GM21717 (cell line): Measurements from ENCODE around the gene ARHGAP22.

Experiments
- ATAC-seq: cut with Tn5 transposase; IDR thresholded peaks from one replicate; pipeline ENCODE4 v1.9.1; 2021; ENCODE audit warnings: mild to moderate bottlenecking, moderate library complexity; ENCODE audit not compliant: unreplicated experiment

ARHGAP22 gene

DNA sequence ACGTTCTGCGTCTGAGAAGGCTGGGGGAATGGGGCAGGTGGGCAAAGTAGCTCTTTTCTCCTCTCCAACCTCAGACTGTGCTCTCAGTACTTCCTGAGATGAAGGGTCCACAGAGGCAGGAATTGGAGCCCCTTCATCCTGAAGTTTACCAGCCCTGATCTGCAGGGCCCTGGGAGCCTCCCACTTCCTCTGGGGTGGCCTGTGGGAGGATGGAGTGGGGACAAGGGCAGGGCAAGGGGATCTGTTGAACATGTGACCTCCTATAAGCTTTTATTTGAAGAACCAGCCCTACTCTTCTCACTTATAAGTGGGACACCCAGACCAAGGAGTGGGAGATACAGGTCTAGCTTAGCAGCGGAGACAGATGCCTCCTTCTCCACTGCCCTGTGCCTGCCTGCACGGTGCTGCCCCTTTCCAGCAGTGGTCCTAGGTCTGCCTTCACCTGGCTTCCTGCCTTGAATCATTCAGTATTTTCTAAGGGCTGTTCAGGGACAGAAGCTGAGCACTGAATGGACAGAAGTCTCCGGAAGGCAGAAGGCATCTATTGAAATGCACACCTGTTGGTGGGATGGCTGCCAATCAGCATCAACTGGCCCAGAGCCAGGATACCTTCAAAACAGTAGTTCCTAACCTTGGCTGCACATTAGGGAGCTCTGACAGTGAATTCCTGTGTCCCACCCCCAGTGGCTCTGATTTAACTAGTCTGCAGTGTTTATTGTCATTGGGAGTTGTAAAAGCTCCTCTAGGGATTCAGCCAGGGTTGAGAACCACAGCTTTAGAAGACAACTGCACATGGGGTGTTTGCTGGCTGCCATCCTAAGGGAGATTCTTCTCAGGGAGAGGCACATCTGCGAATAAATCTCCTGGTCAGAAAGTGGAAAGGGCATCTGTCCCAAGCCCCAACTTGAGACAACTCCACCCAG, 2.7 kb upstream of the ARHGAP22 start:
- no peak for ATAC-seq

DNA sequence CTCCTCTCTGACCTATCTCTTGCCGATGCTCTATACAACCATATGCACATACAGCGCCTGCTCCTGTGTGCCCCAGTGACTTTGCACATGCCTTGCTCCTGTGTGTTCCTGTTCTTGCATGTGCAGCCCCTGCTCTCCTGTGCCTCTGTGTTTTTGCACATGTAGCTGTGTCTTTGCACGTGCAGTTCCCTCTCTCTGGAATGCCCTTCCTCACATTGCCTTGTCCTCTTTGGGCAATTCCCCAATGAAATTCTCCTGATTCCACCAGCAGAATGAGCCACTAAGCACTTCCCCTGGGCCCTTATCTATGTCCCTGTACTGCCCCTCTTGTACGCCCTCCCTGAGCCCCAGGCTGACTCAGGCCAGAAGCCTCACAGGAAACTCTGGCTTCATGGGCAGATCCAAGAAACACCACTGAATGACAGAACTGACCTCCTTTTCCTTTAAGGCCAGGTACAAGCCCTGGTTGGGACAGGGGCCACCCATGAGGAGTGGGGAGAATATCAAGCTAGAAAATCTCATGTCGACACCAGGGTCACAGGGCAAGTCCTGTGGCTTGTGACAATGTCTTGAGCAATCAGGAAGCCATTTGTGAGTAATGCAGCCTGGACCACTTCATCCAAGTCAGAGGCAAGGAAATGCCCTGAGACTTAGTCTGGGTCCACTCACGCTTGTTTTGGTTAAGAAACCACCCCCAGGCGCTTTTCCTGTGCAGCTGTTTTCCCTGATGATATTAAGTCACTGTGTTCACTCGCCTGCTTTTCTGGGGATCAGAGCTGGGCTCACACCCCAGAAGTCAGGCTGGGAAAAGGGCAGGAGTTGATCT, 1.9 kb upstream of the ARHGAP22 start:
- ATAC-seq = no peak

DNA sequence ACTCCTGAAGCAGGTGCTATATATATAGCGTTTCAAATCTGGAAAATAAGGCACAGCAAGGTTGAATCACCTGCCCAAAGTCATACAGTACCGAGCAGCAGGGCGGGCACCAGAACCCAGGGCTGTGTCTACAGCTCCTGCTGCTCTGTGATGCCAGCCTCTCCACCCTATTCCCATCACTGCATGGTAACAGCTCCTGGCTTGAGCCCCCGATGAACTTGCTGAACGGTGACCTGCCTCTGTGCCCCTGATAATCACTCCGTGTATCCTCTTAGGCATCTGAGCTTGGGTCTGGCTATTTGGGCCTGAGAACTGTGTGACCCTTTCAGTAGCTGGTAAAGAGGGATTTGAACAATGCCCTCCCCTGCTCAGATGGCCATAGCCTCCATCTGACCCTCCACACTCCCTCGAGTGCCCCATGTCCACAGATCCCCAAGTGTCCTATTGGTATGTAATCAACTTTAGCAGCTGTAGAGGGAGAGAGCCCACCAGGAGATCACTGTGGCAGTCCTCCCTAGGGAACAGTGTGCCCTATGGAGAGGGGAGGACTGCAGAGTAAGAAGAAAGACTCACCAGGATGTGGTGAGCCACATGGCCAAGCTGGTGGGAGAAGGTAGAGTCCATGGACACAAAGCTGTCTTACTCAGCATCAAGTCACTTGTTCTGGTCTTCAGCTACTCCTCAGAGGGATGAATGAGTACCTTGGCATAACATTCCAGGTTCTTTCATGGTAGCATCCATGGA, 1.1 kb upstream of the ARHGAP22 start:
- no peak for ATAC-seq

DNA sequence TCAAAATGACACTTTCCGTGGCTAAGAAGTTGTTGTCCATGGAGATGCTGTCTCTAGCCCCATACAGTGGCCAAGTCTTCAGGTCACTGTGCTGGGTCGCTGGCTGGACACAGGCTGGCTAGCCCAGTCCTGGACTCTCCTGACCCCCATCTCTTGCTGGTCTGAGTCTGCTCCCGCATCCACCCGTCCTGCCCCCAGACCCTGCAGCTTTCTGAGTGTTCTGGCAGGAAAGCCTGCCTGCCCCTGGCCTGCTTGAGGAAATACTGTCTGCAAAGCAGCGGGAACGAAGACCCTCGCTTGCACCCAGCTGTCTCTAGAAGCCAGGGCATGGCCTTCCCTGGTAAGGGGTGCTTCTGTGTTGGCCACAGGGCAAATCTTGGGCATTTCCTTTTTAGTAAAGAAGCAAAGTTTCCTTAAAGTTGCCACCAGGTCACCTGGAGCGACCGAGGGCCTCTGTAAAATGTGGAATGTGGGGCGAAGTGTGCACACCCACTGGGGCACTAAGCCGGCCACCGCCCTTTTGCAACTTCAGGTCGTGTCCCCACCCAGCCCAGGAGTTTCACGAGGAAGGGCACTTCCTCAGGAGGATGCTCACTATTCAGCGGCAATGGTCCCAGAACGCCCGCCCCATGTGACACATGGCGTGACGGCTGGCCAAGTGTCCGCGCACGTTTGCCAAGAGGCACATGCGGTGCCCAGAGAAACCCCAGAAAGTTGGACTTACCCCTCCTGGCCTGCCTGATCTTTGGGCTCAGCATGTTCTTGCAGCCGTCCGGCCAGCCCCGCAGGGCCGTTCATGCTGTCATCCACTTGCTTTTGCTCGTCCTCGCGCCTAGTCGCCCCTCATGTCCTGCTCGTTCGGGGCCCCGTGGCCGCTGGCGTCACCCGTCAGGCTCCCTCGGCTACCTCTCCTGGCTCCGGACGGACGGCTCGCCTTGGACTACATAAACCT, 558 bp downstream of the ARHGAP22 start:
- no peak for ATAC-seq

DNA sequence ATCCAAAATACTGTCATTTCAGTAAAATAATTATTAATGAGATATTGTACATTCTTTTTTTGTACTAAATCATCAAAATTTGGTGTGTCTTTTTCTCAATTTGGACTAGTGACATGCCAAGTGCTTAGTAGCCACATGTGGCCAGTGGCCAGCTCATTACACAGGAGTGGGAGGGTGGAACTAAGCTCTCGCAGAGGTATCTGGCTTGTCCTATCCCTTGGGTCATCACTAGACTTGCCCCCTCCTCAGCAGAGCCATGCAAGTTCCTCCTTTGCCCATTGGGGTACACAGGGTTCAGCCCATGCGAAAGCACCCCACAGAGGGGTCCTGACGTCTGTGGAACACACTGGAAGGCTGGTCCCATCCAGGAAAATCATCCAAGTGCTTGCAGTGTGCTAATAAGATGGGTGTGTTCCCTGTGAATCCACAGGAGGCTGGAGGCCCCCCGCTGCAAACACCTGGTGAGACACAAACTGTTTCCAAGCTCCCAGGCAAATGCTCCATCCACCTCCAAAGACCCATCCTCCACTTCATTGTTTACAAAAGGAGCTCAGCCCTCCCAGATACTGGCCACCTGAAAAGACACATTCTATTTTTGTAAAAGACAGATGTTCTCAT, 1.3 kb downstream of the ARHGAP22 start:
- no peak for ATAC-seq

DNA sequence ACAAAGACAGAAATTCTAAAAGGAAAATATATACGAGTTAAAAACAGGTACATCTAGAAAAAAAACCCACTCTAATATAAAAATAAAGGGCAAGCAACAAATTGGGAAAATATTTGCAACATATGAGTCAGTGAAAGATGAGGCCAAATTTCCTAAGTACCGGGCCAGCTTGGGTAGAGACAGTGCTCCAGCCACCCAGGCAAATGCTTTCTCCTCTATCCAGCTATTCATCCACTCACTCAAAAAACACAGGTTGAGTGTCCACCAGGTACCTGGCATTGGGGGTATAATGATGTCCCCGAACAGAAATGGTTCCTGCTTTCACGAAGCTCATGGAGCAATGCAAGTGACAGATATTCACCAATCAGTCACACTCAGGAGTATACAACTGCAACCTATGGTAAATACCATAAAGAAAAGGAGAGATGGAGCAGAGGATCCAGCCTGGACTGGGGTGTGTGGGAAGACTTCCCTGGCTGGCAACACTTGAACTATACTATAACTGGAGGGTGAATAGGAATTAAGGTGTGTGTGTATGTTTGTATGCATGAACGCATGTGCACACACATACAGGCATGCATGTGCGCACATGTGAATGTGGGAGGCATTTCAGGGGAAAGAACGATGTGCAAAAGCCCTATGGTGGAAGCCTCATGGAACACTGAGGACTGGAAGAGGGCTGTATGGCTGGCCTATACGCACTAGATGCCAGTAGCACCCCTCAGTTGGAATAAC, 2.3 kb downstream of the ARHGAP22 start:
- no peak for ATAC-seq

DNA sequence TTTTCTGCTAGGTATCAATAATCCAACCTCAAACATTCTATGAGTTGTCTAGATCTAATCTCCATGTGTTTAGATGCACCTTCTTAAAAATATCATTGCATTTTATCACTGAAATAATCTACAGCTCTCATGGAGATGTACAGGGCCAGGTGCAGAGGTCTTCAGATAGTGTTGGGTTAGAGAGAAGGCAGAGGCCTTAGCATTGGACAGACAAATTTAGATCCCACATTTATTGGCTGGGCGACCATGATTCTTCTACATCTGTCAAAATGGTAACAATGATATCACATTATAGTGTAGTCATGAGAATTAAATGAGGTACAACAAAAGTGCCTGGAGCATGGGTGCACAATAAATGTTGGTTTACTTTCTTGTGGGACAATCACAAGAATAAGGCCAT, 3.1 kb downstream of the ARHGAP22 start:
- no peak for ATAC-seq

DNA sequence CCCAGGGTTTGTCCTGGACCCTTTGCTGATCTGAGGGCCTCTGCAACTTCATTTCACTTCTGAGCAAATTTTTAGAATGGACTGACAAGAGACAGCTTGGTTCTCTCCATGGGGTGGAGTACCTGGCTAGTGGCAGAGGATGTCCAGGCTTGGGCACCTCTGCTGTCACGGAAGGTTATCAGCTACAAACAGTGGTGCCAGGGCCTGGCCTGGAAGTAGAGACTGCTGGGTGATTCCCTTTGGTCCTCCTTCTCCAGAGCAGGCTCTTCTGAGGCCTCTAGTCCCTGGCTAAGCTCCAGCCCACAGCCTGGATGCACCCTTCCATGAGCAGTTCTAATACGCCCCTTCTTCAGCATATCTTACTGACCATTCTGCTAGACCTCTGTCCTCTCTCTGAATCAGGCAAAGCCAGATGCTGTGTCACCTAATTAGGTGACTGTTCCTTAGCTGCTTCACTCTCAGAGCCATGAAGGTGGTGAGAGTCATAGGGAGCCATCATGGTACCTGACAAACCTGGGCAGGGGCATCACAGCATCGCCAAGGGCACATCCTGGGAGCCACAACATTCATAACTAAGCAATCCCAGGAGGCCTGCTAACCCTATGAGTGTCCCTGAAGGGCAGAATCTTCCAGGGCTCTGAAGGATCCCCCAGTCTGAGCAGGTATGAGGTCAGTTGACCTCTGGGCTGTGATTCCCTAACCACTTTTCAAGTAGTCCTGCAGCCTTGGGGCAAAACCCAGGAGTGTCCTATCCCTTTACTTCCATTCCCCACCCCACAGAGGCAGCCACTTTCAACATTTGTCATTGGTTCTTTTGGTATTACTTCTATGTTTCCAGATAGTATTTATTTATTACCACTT, 4.0 kb downstream of the ARHGAP22 start:
- ATAC-seq = no peak

DNA sequence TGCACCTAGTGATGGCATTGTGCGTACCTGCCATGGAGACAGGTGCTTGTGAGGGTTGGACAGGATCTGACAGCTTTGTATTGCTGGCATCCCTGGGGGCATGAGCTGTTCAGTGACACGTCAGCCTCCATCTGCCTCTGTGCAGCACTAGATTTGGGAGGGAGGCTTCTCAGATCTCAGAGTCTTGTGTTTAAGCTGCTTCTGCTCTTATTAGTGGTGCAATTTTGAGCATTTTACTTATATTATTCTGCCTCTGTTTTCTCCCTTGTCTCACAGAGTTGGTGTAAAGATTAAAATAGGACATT, 5.1 kb downstream of the ARHGAP22 start:
- no peak for ATAC-seq

DNA sequence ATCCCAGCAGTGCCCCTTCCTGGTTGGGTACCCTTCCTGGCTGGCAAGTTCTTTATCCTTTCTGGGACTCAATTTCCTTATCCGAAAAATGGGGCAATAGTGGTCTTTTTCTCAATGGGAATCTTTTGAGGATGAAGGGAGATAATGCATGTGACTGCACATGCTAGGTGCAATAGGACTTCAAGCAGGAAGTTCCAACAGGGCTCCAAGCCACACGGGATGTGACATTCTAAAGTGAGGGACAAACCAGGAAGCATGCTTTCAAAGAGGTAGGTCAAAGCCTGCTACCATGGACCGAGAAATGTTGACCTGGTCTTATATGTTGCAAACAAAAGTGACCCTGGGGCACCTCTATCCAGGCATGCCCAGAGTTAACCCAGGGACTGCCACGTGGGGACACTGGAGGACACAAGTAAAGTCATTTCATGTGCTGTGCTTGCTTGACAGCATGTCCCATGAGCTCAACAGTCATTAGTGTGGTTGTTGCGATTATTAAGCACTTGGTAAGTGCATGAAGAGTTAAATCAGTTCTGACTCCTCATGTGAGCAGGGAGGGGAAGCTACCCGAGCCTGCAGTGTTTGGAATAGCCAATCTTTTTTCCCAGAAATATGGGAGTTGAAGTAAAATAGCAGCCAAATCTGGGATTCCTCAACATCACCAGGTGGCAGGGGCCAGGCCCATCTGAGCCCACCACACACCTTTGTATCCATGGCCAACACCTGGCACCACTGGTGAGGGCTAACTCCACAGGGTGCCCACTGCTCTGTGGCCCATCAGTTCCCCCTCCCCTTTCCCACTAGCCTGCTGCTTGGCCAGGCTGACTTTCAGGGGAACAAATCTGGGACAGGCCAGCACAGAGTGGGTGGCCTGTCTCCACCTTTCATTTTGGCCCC, 5.7 kb downstream of the ARHGAP22 start:
- no peak for ATAC-seq

DNA sequence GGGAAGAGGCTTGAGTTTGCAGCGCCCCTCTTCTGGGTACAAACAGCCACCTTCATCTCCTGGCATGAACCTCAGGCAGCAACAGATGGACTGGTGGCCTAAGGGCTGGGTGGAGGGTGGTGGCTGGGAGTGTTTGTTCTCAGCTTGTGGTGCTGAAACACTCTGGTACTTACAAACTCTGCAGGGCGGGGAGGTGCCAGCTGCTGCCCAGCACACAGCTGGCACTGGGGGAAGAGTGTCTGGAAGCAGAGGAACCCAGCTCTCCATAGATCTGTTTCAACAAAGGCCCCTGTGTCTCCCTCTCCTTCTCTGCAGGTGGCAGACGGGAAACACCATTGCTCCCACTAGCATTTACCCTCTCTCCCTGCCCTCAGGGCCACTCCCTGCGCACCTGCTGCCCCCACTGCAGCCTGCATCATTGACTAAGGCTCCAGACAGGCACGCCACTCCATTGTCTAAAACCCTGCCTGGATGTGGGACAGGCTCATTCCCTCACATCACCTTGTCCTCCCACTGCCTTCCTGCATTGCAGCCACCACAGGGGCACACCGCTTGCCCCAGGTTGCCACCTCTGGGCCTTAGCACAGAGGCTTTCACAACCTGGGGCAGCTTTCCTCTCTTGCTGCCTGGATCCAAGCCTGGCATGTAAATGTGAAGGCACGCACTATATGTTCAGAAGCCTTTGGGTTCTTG, 6.5 kb downstream of the ARHGAP22 start:
- ATAC-seq = no peak

DNA sequence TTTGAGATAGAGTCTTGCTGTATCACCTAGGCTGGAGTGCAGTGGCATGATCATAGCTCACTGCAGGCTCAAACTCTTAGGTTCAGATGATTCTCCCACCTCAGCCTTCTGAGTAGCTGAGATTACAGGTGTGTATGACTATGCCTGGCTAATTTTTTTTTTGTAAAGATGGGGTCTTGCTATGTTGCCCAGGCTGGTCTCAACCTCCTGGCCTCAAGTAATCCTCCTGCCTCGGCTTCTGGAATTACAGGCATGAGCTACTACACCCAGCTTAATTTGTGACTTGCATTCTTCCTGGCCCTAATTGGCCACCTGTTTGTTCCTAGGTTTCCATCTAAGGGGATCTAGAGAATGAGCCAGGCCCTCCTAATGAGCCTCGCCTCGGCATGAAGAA, 9.3 kb downstream of the ARHGAP22 start:
- no peak for ATAC-seq

DNA sequence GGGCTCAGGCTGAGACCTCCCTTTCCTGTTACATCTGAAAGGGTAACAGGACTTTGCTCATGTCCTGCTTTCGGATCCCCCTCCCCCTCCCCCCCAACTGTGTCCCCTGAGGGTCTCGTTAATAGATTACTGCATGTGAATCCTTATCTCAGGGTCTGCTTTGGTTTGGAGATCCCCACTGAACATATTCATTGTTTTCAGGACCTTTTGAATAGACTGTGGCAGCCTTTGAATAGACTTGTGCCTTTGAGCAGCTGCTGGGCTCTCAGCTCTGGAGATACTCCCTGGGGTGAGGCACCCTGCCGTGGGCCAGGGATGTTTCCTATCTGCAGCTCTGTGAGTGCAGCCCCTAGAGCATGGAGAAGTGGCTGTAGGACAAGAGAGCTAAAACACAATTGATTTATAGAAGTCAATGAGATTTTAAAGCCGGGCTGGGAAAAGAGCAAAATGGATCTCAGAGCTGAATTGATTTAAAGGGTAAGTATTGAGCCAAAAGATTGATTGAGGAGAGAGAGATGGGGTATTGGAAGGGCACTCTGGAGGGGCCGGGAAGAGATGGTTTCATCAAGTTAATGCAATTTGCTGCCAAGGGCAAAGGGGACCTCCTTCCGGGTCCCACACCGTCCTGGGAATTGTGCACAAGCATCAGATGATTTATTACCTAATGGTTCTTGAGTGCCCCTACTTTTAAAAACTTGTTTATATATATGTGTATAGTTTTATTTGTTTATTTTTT, 9.9 kb downstream of the ARHGAP22 start:
- no peak for ATAC-seq

DNA sequence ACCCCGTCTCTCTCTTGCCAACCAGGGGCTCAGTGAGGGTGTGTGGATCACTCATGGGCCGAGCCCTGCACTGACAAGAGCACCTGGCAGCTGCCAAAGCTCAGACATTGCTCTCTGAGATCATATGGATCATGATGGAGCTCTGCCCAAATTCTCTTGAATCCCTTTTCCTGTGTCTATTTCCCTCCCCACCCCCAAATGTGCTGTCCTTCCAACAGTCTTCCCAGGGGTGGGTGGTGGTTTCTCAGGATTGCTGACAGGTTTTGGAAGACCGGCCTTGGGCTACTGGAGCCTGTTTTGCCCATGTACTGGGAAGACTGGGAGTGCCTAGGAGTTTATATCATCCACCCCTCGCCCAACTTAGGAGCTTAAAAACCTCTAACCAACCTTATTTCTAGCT, 10.5 kb downstream of the ARHGAP22 start:
- ATAC-seq = no peak

DNA sequence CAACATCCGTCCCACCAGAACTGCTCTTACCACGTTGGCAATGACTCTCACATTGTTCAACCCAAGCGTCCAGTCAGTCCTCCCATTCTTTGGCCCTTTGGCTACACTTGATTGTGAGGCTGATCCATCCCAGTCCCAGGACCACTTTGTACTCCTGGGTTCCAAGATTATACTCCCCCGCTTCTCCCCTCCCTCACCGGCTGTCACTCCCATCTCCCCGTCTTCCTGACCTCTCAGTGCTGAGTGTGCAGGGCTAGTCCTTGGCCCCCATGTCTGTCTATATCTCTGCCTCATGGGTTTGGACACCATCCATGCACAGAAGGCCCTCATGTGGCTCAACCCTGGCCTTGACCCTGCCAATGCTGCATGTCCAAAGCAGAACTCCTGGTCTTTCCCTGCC, 12.5 kb downstream of the ARHGAP22 start:
- no peak for ATAC-seq

DNA sequence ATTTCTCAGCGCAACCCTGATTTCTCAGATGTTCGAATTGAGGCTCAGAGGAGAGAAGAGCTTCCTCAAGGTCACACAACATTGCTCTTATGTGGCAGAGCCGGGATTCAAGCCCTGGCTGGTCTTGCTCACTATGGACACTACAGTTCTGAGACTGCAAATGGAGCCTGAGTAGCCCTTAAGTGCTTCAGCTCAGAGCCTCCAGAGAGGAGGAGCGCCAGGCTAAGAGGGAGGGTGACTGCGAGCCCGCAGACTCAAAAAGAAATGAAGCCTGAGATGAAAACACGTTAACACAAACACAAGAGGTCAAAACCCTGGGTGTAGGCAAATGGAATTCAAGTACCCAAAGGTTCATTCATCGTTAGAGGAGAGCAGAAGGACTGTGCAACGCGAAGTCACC, 13.9 kb downstream of the ARHGAP22 start:
- ATAC-seq = no peak
